Fibroblast of the aortic adventitia (primary cell): ENCODE data around the gene NUAK2. TPM values are rescaled to one million over a fixed set of nuclear protein-coding genes. Genes with fewer than 3 reads are reported as not detected.

Experiments used
- DNase-seq: peaks from one replicate; pipeline ENCODE4 v3.0.0-alpha.2; 2010; ENCODE audit warnings: low read depth
- H3K4me3 ChIP-seq: 2 replicates; pipeline ENCODE4 v1.5.1; 2011; ENCODE audit warnings: low read depth, mild to moderate bottlenecking, control low read depth, low read length, moderate library complexity
- CTCF ChIP-seq: IDR thresholded peaks from 2 replicates; pipeline ENCODE4 v1.5.1; 2011; ENCODE audit warnings: mild to moderate bottlenecking, low read length, control low read depth, inconsistent platforms; ENCODE audit not compliant: insufficient read depth
- small RNA-seq: library from RNA; depleted of rRNA; stranded (forward); fragments of <200 nt; gene quantifications from one replicate; pipeline ENCODE3, GENCODE V24; 2012
- total RNA-seq: library from RNA; depleted of rRNA; stranded (reverse); fragments of >200 nt; gene quantifications from 2 replicates; pipeline ENCODE4 v1.2.3, GENCODE V29; 2012; ENCODE audit warnings: low replicate concordance

NUAK2 gene
- total RNA-seq, 1 donor: 2.9 TPM

GRCh38 chr1:205255941-205256780, 65.4 kb downstream of the NUAK2 start:
- no peak overlapping the region for H3K4me3 ChIP-seq
- TF ChIP-seq CTCF: peak; percentile 95
- peak; percentile 90 for DNase-seq

Small RNA genes lying within 50 kb of the gene (small RNA-seq; reads per million reads assigned to genes)
- not detected for gene SNRPGP10

Other genes starting within 250 kb of the NUAK2 start
- gene TMEM81, start 237.3 kb downstream of the NUAK2 start, total RNA-seq: 1.5 and 2.0 TPM in 2 replicates
- gene RBBP5, start 199.8 kb downstream of the NUAK2 start, total RNA-seq: 10.1 and 24.2 TPM in 2 replicates
- gene DSTYK, start 110.0 kb downstream of the NUAK2 start, total RNA-seq: 16.1 and 23.7 TPM in 2 replicates
- gene TMCC2, start 93.8 kb downstream of the NUAK2 start, total RNA-seq: 2.5 and 7.0 TPM in 2 replicates
- gene KLHDC8A, start 35.2 kb upstream of the NUAK2 start, total RNA-seq: not detected in 2 replicates
- 0.36 TPM in 1 of 2 replicates, not detected in the other for gene LEMD1, start 100.3 kb upstream of the NUAK2 start, total RNA-seq
- gene BLACAT1, start 134.3 kb upstream of the NUAK2 start, total RNA-seq: 0.09 TPM in 1 of 2 replicates, not detected in the other
- 0.27 and 1.6 TPM in 2 replicates for gene CDK18, start 182.9 kb upstream of the NUAK2 start, total RNA-seq